HG03520 (cell line): ENCODE measurements around the gene ACSL3.
"Not testable (repeated sequence)": the region's sequence is repeated elsewhere in the genome, so short reads cannot be mapped to it uniquely, and the experiment has no call there.

Experiments
- ATAC-seq: cut with Tn5 transposase; IDR thresholded peaks from one replicate; pipeline ENCODE4 v1.9.1; 2021; ENCODE audit warnings: mild to moderate bottlenecking, moderate library complexity; ENCODE audit not compliant: unreplicated experiment

ACSL3 gene

DNA sequence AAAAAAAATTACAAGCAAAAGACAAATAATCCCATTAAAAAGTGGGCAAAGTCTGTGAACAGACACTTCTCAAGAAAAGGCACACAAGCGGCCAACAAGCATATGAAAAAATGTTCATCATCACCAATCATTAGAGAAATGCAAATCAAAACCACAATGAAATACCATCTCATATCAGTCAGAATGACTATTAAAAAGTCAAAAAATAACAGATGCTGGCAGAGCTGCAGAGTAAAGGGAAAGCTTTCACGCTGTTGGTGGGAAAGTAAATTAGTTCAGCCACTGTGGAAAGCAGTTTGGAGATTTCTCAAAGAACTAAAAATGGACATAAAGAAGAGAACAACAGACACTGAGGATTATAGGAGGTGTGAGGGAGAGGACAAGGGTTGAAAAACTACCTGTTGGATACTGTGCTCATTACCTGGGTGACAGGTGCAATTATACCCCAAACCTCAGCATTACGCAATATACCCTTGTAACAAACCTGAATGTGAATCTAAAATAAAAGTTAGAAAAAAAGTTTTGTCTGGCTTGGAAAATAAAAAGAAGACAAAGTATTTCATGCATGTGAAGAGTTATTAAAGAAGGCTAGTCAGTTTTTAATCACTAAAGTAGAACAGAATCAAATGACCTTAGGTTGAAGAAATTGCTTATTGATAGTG lies 8.7 kb upstream of the ACSL3 start:
- no peak for ATAC-seq

DNA sequence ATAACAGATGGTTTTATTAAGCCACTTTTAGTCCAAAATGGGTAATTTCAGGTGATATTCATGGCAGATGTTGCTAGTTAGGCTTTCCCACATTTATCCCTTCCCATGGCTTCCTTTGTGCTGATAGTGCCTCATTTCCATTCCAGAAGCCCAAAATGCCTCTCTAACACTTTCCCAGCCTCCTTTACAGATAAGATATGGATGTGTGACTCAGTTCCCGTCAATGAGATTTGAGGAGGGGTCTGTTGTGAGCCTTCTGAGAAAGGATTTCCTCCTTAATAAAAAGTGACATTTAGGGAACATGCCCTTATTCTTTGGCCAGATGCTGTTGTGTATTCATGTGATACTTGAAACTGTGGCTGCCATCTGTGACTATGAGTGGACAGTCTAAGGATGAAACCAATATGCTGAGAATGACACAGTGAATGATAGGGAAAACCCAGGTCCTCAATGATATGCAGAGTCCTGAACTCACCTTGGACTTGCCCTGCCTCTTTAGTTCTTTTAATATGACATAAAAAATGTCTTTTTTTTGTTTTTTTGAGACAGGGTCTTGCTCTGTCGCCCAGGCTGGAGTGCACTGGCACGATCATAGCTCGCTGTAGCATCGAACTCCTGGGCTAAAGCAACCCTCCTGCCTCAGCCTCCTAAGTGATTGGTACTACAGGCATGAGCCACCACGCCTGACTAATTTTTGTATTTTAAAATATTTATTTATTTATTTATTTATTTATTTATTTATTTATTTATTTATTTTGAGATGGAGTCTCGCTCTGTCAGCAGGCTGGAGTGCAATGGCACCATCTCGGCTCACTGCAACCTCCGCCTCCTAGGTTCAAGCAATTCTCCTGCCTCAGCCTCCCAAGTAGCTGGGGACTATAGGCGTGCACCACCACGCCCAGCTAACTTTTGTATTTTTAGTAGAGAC lies 5.8 kb upstream of the ACSL3 start:
- no peak for ATAC-seq

DNA sequence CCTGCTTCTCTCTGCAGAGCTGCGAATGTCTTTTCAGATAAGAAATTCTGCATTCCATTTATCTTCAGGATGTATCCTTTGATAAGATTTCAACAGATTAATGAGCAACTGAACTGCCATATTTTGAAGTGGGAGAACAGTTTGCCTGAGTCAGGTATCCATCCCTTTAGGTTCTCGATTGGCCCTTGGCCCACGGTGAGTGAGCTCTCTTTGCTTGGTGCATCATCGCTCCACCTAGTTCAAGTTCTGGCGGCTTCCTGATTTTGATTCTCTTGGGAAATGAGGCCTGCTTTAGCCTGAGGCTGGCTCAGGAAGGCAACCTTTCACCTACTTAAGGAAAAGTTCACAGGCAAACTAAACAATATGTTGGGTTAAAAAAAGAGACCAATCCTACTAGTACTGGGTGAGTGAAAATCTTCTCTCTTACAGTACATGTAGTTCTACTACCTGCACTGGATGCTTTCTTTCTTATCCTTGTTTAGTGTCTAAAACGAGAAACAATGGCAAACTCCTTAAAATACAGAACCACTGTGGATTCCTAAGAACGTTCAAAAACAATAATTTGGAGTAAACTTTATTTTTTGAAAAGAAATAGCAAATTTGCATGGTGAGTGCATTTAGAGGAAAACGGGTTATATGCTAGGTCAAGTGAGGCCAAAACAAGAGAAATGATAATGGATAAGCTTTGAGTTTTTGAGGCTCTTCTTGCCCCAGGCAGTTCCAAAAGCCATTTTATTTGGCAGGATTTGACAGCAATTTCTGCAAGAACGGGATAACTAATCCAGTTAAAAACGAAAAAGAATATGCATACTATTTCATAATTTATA lies 837 bp upstream of the ACSL3 start:
- ATAC-seq: no peak

DNA sequence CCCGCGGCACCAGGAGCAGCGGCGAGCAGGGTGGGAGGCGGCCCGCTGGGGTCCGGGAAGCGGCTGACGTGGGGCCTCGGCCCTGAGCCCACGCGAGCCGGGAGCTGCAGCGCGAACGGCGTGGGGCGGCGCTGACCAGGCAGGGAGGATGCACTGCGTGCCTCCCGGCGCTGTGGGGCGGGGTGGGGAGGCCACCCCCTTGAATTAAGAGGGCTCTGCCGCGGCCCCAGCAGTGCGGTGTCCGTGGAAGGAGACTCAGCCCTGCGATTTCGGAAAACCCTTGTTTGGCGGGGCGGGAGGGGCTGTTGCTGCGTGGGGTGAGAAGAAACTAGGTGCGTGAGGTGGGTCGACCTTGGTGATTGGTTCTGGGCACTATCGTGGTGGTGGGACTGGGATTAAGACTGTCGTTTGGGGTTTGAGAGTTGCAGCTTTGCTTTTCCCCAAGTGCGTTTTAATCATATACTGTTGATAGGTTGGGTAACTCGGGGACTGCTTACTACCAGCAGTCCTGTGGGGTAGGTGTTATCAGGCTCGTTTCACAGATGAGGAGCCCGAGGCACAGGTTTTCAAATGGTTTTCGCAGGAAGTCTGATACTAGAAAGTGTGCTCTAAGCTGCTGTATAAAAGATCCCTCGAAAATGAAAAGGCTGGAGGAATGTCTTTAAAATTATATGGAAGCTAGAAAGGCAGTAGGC lies 722 bp downstream of the ACSL3 start:
- ATAC-seq: peak; percentile 26

DNA sequence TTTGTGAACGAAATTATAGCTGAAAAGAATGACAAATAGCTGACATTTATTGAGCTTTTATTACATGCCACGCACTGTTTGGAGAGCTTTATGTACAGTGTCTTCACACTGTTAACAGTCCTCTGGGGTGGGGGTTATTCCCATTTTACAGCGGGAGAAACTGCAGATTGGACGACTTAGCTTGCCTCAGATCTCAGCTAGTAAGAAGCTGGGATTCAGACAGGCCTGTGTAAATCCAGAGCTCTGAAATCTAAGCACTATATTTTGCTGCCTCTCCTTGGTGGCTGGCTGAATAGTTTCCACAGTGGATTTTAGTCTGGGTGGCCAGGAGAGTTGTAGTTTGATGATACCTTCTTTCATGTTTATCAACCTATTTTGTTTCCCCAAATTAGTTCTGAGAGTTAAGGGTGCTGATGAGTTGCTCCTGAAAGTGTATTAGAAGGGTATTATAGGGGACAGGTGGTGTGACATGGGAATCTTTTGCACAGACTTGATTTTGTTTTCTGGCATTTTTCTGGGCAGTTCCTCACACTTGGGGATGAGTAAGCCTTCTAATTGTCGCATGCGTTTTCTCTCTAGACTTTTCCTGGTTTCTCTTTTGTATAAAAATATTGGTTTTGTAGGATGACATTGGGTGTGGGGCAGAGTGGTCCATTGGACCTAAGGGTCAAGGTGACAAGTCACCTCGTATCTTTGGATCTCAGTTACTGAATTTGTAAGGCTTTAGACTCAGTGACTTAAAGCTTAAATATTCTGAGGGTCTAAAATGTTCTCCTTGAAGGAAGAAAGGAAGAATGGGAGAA lies 1.5 kb downstream of the ACSL3 start:
- no peak for ATAC-seq

DNA sequence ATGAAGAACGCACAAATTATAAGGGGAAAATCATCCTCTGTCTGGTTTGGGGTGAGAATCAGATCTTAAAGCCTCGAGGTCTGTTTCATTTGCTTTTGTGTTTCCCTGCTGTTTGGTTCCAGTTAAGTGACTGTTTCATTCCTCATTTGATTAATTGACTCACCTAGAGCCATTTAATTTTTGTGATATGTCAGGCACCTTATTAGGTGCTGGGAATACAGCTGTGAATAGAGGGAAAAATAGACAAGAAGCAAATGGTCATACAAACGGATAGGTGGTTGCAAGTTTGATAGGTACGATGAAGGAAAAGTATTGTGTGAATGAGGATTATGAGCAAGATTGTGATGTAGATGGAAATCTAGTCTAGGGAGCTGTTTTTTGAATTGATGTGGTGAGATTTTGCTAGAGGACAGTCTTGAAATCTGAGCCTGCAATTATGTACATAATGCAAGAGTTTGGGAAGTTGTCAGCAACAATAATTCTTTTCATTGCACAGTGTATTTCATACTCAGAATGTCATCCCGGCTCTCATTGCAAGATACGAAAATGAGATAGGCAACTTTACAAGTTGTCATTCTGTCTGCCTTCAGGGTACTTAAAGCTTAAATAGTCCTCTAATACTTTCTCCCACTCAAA lies 2.2 kb downstream of the ACSL3 start:
- ATAC-seq: no peak

DNA sequence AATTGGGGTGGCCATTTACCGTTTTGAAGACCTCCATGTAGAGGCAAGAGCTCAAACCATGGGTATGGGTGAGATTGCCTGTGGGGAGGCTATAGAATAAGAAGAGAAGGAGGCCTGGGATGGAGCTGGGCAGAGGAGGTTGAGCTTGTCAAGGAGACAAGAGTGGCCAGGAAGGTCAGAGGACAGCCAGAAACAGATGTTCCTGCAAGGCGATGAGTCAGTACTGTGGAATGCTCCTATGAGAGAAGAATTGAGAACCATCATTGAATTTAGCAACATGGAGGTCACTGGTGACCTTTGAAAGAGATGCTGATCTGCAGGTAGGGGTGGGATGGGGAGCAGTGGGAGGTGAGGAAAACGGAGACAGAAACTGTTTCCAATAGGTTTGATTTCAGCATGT lies 3.5 kb downstream of the ACSL3 start:
- no peak for ATAC-seq

DNA sequence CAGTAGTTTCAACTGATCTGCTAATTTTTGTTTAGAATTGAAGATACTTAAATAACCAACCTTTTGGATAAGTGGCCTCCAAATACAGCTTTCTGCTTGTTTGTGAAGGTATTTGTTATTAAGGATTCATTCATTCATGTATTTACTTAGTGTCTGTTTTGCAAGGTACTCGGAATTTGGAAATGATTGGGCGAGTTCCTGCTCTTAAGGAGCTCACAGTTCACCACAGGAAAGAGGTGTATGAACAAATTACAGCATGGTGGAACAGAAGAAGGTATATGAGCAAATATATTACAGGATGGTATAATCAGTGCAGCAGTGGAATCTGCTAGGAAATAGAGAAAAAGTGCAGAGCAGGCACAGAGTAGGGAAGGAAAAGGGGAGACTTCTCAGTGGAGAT lies 4.5 kb downstream of the ACSL3 start:
- ATAC-seq: no peak

DNA sequence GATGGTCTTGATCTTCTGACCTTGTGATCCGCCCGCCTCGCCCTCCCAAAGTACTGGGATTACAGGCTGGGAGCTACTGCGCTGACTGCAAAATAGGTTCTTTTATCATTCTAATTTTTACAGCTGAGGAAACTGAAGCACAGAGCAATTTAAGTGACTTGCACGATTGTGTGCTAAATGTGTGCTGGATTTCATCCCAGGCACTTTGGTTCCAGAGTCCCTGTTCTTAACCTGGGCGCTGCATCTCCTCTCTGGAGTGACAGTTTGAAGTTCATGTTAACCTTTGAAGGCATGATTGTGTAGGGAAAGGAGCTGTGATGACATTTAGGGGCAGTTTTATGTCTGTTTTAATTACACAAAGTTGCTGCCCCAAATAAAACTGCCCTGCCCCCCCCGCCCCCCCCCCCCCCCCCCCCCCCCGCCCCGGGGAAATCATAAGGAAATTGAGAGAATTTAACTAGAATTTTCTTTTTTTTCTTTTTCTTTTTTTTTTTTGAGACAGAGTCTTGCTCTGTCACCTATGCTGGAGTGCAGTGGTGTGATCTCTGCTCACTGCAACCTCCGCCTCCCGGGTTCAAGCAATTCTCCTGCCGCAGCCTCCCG lies 5.6 kb downstream of the ACSL3 start:
- ATAC-seq: no peak

DNA sequence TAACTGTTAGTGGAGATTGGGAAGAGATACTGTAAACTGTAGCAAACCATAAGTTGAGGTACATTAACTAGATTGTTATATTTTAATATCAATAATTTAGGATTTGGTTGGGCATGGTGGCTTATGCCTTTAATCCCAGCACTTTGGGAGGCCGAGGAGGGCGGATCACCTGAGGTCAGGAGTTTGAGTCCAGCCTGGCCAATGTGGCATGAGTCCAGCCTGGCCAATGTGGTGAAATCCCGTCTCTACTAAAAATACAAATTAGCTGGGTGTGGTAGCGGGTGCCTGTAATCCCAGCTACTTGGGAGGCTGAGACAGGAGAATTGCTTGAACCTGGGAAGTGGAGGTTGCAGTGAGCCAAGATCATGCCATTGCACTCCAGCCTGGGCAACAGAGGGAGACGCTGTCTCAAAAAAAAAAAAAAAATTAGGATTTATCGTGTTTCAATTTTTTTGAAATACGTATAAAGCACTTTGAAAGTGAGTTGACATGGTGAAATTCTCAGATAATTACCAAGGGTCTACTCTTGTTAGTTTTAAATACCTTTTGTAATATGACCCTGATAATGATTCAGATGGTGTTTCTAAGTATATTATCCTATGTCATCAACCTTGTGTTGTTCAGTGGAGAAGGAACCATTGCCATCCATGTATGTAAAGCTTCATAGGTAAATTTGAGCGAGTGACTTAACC lies 7.9 kb downstream of the ACSL3 start:
- not testable (repeated sequence) for ATAC-seq

DNA sequence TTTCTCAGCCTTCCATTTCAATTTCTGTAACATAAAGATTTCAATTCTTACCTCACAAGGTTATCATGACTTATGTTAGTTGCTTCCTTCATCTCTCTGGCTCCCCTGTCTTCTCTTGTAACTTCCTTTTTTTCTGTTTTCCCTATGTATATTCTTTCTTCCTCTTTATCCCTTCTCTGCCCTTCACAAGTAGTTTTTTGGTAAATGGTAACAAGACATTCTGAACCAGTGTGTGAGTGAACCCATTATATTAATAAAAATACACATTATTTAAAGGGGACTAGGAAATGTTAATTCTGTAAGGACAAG lies 8.4 kb downstream of the ACSL3 start:
- ATAC-seq: no peak

DNA sequence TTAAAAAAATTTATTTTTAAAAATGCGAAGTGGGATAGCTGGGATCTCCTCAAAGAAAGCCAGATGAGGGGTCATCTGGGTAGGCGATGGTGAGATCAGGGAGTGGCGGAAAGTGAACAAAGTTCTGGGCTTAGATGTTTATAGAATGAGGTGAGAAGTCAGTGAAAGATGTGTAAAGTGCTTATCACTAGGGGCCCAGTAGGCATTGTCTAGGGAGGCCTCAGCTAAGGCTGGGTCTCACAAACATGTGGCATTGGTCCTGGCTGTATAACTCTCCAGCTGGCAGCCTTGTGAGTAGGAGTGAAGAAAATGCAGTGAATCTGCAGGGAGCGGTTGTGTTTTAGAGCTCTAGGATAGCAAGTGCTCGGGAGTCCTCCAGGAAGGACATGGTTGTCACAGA lies 10.5 kb downstream of the ACSL3 start:
- ATAC-seq: no peak

DNA sequence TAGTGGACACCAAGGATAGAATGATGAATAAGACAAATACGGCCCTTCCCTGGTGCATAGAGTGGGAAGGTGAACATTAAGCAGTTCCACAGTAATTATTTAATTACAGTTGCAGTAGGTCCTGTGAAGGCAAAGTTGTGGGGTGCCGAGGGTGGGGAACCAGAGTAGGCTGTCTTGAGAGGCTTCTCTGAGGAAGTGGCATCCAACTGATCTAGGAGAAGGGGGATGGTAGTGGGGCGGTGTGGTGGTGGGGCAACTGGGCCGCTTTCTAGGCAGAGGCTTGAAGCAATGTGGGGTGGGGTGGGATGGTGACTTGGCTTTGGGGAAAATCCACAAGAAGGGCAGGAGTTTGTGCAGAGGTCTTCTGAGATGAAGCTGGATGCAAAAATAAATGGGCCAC lies 11.7 kb downstream of the ACSL3 start:
- no peak for ATAC-seq

DNA sequence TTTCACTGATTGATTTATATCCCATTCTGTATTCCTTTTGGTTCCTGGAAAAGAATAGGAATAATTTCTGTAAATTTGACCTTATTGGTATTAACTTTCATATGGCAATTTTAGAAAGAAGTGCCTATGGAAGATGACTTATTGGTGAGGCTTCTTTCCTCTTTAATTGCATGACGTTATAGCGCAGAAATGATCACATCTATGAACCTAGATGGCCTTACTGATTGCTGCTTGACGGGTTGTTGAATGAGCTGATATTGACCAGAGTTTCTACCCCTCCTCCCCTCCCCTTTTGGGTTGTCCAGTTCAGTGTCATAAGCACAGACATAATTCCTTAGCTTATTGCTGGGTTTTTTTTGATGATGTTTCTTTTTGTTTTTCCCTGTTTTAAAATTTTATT lies 14.6 kb downstream of the ACSL3 start:
- no peak for ATAC-seq

DNA sequence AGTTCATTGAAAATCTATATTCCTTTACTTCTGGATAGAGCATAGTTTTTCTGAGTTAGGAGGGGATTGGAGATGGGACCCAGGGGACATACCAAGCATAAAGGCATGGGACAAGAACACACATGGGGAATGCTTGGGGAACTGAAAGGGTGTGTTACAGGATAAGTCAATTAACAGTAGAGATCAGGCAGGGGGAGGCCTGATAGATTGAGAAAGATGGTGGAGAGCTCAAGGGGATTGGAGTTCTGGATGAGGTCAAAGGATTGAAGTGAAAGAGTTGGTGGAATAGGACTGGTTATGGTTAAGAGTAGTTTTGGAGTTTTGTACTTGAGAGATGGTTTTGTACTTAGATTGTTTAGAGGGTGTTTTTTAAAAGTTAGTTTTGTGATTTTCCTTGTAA lies 16.1 kb downstream of the ACSL3 start:
- no peak for ATAC-seq

DNA sequence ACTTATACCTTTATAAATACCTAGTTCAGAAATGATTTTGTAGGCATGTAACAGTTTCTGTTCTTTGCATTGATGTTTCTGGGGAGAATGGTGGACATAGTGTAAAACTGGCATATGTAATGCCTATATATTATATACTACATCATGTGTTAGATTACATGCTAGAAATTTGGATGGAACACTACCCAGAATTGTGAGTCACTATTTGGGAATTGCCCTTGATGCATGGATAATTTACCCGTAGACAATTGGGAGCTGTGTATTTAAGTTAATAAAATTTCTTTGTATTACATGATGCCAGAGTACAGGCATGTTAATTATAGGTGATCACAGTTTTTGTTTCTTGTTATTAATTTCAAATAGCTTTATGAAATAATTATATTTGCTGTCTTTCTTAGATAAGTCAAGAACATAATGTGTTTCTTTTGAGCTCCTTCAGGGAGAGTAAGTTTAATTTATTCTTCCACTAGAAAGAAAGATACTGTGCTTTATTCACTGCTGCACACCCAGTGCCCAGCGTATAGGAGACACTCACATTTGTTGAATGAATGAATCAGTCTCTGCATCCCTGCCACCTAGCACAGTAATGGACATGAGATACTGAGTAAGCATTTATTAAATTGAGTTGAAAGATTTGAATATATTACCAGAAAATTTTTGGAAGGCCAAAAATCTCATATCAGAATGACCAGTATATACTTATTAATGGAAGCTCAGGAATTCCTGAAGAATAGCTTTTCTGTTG lies 16.9 kb downstream of the ACSL3 start:
- no peak for ATAC-seq

DNA sequence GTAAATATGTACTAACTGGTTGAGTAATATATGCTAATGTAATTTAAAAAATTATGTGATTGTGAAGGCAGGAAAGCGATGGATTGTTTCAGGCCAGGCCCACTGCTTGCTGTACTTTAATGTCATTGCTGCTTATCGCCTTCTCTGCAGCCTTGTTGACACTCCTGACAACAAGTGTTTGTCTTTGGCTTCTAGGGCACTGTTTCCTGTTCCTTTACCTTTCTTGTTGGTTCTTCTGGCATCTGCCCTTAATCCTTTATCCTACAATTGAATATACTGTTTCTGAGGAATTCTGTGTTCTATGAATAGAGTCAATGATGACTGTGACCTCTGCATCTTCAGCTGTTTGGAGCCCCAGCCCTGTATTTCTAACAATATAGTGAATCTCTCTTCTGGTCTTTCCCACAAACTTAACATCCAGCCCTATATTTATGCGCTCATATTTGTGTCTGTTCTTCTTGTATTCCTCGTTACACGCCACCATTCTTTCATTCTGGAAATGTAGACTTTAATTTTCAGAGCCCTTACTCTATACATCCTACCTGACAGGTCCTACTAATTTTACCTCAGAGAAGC lies 17.6 kb downstream of the ACSL3 start:
- ATAC-seq: no peak
